CD4-positive, alpha-beta T cell treated with Interleukin-6 at 100 ng/mL for 8 hours (primary cell): Measurements from ENCODE around the gene PNN.

Experiments
- DNase-seq: peaks from one replicate; pipeline ENCODE4 v3.0.0-alpha.2; 2020; ENCODE audit warnings: mixed read lengths, low spot score

PNN gene

GRCh38 chr14:39229601-39230110, 54.6 kb downstream of the PNN start:
- DNase-seq = no peak

GRCh38 chr14:39230416-39231035, 55.5 kb downstream of the PNN start:
- no peak for DNase-seq

- peak; percentile 46 for DNase-seq
These were observed 56.9 kb downstream of the PNN start for GRCh38 chr14:39231751-39232553.
